Liver (tissue), 3 donors: ENCODE results near the gene HHIPL1.

Experiments
- EGR1 ChIP-seq, 2 donors: IDR thresholded peaks; 2 replicates each; pipeline ENCODE4 v1.6.1; 2016 to 2018; ENCODE audit warnings: antibody characterized with exemption in 2 of 2, low read depth in 2 of 2
- GABPA ChIP-seq, 2 donors: IDR thresholded peaks in 1 of 2; conservative IDR thresholded peaks in 1 of 2; 2 replicates each; pipeline ENCODE4 v1.6.1; 2016; ENCODE audit warnings: antibody characterized with exemption in 2 of 2, mild to moderate bottlenecking in 1 of 2, moderate library complexity in 1 of 2
- HNF4A ChIP-seq, 2 donors: conservative IDR thresholded peaks; 2 replicates each; pipeline ENCODE4 v1.6.1; 2016; ENCODE audit warnings: antibody characterized with exemption in 2 of 2, mild to moderate bottlenecking in 2 of 2
- MAX ChIP-seq: IDR thresholded peaks from 2 replicates; pipeline ENCODE4 v1.6.1; 2016; ENCODE audit warnings: antibody characterized with exemption
- RAD21 ChIP-seq, 2 donors: IDR thresholded peaks; 2 replicates each; pipeline ENCODE4 v1.6.1; 2016; ENCODE audit warnings: antibody characterized with exemption in 2 of 2, mild to moderate bottlenecking in 2 of 2
- RXRA ChIP-seq, 2 donors: IDR thresholded peaks; 2 replicates each; pipeline ENCODE4 v1.6.1; 2017 to 2018; ENCODE audit warnings: antibody characterized with exemption in 2 of 2, mild to moderate bottlenecking in 1 of 2
- TAF1 ChIP-seq: conservative IDR thresholded peaks from 2 replicates; pipeline ENCODE4 v1.6.1; 2016; ENCODE audit warnings: antibody characterized with exemption, mild to moderate bottlenecking
- YY1 ChIP-seq: IDR thresholded peaks from 2 replicates; pipeline ENCODE4 v1.6.1; 2016; ENCODE audit warnings: antibody characterized with exemption, mild to moderate bottlenecking
- ZBTB33 ChIP-seq: IDR thresholded peaks from 2 replicates; pipeline ENCODE4 v1.6.1; 2016; ENCODE audit warnings: antibody characterized with exemption
- TF ChIP-seq, protein P1 (sequence below): fragments of 150-350 bp; IDR thresholded peaks from 2 replicates; pipeline ENCODE4 v1.5.1; 2017; ENCODE audit warnings: improper control_type of control experiment, low read depth, low read length; ENCODE audit not compliant: missing input control
- TF ChIP-seq, protein P2 (sequence below): IDR thresholded peaks from 2 replicates; pipeline ENCODE4 v1.6.1; 2016; ENCODE audit warnings: antibody characterized with exemption, mild to moderate bottlenecking
- donor health status: healthy.
- donor health status: healthy.

GRCh38 chr14:99626041-99626648, 18.8 kb upstream of the HHIPL1 start:
- no peak for TF ChIP-seq YY1
- TF ChIP-seq, protein P1, sequence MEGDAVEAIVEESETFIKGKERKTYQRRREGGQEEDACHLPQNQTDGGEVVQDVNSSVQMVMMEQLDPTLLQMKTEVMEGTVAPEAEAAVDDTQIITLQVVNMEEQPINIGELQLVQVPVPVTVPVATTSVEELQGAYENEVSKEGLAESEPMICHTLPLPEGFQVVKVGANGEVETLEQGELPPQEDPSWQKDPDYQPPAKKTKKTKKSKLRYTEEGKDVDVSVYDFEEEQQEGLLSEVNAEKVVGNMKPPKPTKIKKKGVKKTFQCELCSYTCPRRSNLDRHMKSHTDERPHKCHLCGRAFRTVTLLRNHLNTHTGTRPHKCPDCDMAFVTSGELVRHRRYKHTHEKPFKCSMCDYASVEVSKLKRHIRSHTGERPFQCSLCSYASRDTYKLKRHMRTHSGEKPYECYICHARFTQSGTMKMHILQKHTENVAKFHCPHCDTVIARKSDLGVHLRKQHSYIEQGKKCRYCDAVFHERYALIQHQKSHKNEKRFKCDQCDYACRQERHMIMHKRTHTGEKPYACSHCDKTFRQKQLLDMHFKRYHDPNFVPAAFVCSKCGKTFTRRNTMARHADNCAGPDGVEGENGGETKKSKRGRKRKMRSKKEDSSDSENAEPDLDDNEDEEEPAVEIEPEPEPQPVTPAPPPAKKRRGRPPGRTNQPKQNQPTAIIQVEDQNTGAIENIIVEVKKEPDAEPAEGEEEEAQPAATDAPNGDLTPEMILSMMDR, result no peak
- TF ChIP-seq MAX, result no peak
- no peak for TF ChIP-seq ZBTB33
- TF ChIP-seq TAF1, result no peak
- TF ChIP-seq EGR1 (IDR thresholded peaks at IDR 0.05; ENCODE audit: low read depth in 2 of 2), result no peak
- TF ChIP-seq, protein P2, sequence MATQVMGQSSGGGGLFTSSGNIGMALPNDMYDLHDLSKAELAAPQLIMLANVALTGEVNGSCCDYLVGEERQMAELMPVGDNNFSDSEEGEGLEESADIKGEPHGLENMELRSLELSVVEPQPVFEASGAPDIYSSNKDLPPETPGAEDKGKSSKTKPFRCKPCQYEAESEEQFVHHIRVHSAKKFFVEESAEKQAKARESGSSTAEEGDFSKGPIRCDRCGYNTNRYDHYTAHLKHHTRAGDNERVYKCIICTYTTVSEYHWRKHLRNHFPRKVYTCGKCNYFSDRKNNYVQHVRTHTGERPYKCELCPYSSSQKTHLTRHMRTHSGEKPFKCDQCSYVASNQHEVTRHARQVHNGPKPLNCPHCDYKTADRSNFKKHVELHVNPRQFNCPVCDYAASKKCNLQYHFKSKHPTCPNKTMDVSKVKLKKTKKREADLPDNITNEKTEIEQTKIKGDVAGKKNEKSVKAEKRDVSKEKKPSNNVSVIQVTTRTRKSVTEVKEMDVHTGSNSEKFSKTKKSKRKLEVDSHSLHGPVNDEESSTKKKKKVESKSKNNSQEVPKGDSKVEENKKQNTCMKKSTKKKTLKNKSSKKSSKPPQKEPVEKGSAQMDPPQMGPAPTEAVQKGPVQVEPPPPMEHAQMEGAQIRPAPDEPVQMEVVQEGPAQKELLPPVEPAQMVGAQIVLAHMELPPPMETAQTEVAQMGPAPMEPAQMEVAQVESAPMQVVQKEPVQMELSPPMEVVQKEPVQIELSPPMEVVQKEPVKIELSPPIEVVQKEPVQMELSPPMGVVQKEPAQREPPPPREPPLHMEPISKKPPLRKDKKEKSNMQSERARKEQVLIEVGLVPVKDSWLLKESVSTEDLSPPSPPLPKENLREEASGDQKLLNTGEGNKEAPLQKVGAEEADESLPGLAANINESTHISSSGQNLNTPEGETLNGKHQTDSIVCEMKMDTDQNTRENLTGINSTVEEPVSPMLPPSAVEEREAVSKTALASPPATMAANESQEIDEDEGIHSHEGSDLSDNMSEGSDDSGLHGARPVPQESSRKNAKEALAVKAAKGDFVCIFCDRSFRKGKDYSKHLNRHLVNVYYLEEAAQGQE, result no peak
- TF ChIP-seq RXRA (IDR thresholded peaks at IDR 0.05), result no peak
- TF ChIP-seq HNF4A (conservative IDR thresholded peaks at IDR 0.05), result no peak
- TF ChIP-seq GABPA (IDR thresholded peaks at IDR 0.05 in 1 of 2, conservative IDR thresholded peaks at IDR 0.05 in 1 of 2), result no peak
- no peak for TF ChIP-seq RAD21 (IDR thresholded peaks at IDR 0.05)
